ENCODE results near the gene CD86. TPM values are rescaled to one million over a fixed set of nuclear protein-coding genes. Genes with fewer than 3 reads are reported as not detected.

Gene CD86
- total and polyA plus RNA-seq, 2 of the 8 experiments (the other 6 are each of a cell fraction or from before 2014, with no cell fraction given), result 0.12 to 0.30 TPM

DNA sequence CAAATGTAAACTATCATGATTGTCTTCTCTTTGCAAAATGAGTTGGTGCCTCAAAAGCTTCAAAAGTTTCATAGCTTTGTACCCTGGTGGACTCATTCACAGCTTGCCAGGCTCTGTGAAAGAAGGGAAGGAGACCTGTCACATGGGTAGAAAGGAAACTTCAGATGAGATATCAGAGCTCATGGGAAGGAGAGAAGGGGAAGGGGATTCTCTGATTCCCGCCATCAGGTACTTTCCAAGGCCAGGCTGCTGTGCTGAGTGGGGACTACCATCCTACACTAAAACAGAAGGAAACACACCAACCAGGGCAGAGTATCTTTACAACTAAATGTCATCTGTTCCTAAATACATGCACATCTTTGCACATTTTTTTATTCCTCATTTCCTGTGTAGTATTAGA lies 42.3 kb upstream of the CD86 start:
- H2BK120ac ChIP-seq (replicated peaks; ENCODE audit: low read depth, low read length), result no peak overlapping the region
- TF ChIP-seq JUND (IDR thresholded peaks at IDR 0.05; ENCODE audit: low read length) (no peak), ZNF274 (IDR thresholded peaks at IDR 0.05; ENCODE audit: borderline replicate concordance, extremely low read depth, low read length) (no peak), KDM5A (IDR thresholded peaks at IDR 0.05; ENCODE audit: low read length) (no peak), CREB1 (IDR thresholded peaks at IDR 0.05) (no peak), RXRA (IDR thresholded peaks at IDR 0.05; ENCODE audit: insufficient read depth, low read depth, low read length) (no peak), BACH1 (IDR thresholded peaks at IDR 0.05; ENCODE audit: low read length) (no peak), TAF7 (optimal IDR thresholded peaks at IDR 0.05; ENCODE audit: borderline replicate concordance, low read depth, low read length) (no peak), ASH2L (IDR thresholded peaks at IDR 0.05; ENCODE audit: low read length) (no peak), SP2 (IDR thresholded peaks at IDR 0.05; ENCODE audit: low read length) (no peak), NANOG (IDR thresholded peaks at IDR 0.05; ENCODE audit: insufficient read depth, low read depth, low read length, poor library complexity, severe bottlenecking) (no peak)
- H4K20me1 ChIP-seq (replicated peaks in 1 of 2; ENCODE audit: control insufficient read depth in 1 of 2, insufficient read depth in 2 of 2, low read length in 2 of 2), result no peaks in the 10 kb centered on the region
- H2AFZ ChIP-seq (ENCODE audit: low read length), result no peak overlapping the region
- H2AK5ac ChIP-seq (ENCODE audit: low read depth, low read length), result no peak overlapping the region
- H3K27me3 ChIP-seq (replicated peaks in 1 of 4; ENCODE audit: control insufficient read depth in 3 of 4, extremely low read depth in 1 of 4, insufficient read depth in 3 of 4, low read length in 3 of 4), result no peaks in the 10 kb centered on the region
- H2BK5ac ChIP-seq (ENCODE audit: low read depth, low read length), result no peak overlapping the region
- ChIA-PET POLR2A (ENCODE audit: partially characterized antibody) (no interaction called here), CTCF (ENCODE audit: partially characterized antibody) (interaction anchor here (0.6 to 9.6 kb wide), 4 partner anchors 10 to 51 kb away, joined by 3 to 64 read pairs (median 3); no protein-coding TSS in a partner anchor)
- H3K4ac ChIP-seq (replicated peaks; ENCODE audit: insufficient read length, low read depth, low read length), result no peak overlapping the region
- no peaks in the 10 kb centered on the region for H3K23me2 ChIP-seq (ENCODE audit: low read depth, low read length)
- H4K91ac ChIP-seq (replicated peaks; ENCODE audit: insufficient read length, low read length), result no peak overlapping the region
- H3K9me3 ChIP-seq (ENCODE audit: insufficient read depth in 2 of 2, low read depth in 1 of 2, low read length in 1 of 2), result no peaks in the 10 kb centered on the region
- no peak overlapping the region for H3K4me3 ChIP-seq (ENCODE audit: extremely low read depth in 1 of 4, insufficient read depth in 2 of 4, low read depth in 3 of 4, low read length in 4 of 4)
- no peak overlapping the region for H4K8ac ChIP-seq (ENCODE audit: extremely low read depth, insufficient read depth, low read length)
- H4K5ac ChIP-seq (ENCODE audit: insufficient read length, low read depth, low read length), result no peak overlapping the region
- no peak for DNase-seq (ENCODE audit: low read depth in 1 of 2, low spot score in 2 of 2)
- H3K36me3 ChIP-seq (ENCODE audit: control insufficient read depth in 2 of 4, insufficient read depth in 4 of 4, low read length in 3 of 4), result no peaks in the 10 kb centered on the region
- no peak overlapping the region for H3K18ac ChIP-seq (ENCODE audit: extremely low read depth, low read length)
- no peak overlapping the region for H3K56ac ChIP-seq (replicated peaks; ENCODE audit: insufficient read length, low read depth, low read length)
- peaks cover 0 to 4% (median 0%) of the 10 kb centered on the region in 4 experiments; a peak in 1 of 7 replicates for H3K4me1 ChIP-seq (replicated peaks in 1 of 4; ENCODE audit: control insufficient read depth in 3 of 4, insufficient read depth in 4 of 4, low read length in 3 of 4)
- no peak for FAIRE-seq
- no peaks in the 10 kb centered on the region for H3K79me1 ChIP-seq (ENCODE audit: low read depth, low read length)
- WGBS, 2 experiments (ENCODE audit: extremely low coverage in 1 of 2, insufficient coverage in 1 of 2, insufficient read length in 1 of 2, insufficient replicate concordance in 2 of 2, low coverage in 1 of 2, low lambda C conversion rate in 2 of 2, missing lambda C conversion rate in 1 of 2), result 78% methylated on average over 1 of the region's 1 CpG; no CpG with 5 or more reads in 1 of the 2 experiments
- no peak overlapping the region for H2BK12ac ChIP-seq (ENCODE audit: low read depth, low read length)
- no peaks in the 10 kb centered on the region for H3K79me2 ChIP-seq (ENCODE audit: control insufficient read depth in 1 of 2, insufficient read depth in 2 of 2, low read length in 2 of 2)
- H3K23ac ChIP-seq (ENCODE audit: insufficient read length), result no peak overlapping the region
- H3K14ac ChIP-seq (ENCODE audit: insufficient read length), result no peak overlapping the region
- no peak overlapping the region for H3K4me2 ChIP-seq (ENCODE audit: insufficient read depth in 1 of 2, low read depth in 2 of 2, low read length in 2 of 2)
- H3K9ac ChIP-seq (replicated peaks in 1 of 4; ENCODE audit: extremely low read depth in 1 of 4, low read depth in 3 of 4, low read length in 3 of 4), result no peak overlapping the region
- H2BK20ac ChIP-seq (ENCODE audit: low read length), result no peak overlapping the region
- H2BK15ac ChIP-seq (ENCODE audit: low read length), result no peak overlapping the region
- no peak overlapping the region for H3K27ac ChIP-seq (ENCODE audit: low read depth, low read length)
